ENCODE measurements around the gene MBNL1.

MBNL1 gene

DNA sequence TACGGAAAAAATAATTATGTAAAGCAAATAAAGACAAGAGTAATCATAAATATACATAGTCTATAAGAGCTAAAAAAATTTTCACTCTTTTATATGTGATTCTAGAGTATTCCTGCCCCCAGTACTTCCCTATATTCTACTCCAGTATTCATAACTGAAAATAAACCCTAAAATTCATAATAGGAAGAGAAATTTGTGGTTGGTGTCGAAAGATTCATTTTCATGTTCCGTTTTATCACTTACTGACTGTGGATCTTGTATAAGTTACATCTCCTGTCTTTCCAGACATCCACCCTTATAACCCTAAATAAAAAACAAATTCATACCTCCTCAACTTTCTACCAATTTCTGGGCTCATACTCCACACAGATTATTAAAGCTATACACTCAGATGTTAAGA is 16.0 kb upstream of the MBNL1 start:
- DNase-seq (ENCODE audit: low read depth): no peak

DNA sequence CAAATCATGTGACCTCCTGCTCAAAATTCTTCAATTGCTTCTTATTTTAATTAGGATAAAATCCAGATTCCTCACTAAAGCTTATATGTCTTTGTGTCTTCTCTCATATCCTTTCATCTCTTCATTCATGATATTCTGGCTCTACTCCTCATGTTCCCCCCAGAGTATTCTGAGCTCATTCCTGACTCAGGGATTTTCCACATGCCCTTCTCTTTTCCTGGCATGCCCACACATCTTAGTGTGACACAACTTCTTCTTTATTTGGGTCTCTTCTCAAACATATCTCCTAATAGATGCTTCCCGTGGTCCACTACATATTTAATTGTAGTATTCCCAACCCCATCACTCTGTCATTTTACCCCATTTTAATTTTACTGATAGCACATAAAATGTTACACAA is 15.2 kb upstream of the MBNL1 start:
- DNase-seq (ENCODE audit: low read depth): no peak

DNA sequence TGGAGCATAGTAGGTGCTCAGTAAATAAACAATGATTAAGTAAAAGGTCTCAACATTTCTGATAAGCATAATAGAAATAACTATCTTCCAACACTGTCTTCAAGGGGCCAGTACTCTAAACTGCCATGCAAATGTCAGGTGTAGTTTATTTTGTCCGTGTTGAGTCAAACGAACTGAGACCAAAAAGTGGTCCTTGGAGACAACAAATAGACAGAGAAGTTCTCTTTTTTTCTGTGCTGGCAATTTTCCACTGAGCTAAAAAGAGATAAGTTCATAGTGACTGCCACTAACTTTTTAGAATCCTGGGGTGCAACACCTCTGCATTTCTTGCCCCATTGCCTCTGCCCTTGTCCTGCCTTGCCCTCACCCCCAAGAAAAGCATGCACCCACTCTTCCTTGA is 14.7 kb upstream of the MBNL1 start:
- DNase-seq (ENCODE audit: low read depth): no peak

DNA sequence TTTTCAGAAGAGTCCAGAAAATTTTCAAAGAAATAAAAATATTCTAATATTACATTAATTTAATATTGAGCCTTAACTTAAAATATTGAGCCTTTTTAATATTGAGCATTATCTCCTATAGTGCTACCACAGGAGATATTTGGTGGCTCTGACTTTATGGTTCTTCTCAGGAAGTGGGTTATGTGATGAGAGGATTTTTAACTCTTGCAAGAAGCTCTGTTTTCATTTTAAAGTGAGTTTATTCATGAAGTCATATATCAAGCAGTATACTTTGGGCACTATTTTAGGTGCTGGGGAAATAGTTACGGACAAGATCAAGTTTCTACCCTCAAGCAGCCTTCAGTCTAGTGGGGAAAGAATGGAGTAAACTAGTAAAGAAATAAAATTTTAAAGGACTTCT is 13.4 kb upstream of the MBNL1 start:
- no peak for DNase-seq (ENCODE audit: low read depth)

DNA sequence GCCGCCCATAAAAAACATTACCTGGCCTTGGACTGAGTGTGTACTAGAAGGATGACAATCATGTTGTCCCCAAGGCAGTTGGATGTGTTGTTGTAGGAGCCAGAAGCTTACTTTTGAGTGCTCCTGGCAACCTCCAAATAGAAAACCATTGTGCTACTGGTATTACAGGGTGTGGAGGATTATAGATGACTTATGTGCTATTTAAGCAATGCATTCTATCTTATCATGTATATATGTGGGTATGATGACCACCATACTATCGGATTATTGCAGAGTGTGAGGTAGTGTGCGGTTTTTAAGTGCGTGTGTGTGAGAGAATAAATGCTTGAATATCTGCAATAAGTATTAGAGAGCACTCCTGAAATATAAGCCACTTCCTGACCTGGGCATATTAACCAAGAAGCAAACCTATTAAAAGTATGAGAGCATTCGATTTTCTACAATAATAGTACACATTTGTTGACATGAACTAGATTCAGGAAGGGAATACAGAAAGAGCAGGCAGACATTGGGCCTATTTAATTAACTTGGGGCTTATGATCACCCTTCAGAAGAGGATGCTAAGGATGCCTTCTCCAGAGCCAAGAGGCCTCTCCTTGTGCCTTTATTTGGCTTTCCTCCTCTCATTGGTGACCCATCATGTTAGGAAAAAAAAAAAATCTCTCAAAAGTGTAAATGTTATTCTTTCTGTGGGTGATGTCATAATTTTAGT is 11.7 kb upstream of the MBNL1 start:
- no peak for DNase-seq (ENCODE audit: low read depth)

DNA sequence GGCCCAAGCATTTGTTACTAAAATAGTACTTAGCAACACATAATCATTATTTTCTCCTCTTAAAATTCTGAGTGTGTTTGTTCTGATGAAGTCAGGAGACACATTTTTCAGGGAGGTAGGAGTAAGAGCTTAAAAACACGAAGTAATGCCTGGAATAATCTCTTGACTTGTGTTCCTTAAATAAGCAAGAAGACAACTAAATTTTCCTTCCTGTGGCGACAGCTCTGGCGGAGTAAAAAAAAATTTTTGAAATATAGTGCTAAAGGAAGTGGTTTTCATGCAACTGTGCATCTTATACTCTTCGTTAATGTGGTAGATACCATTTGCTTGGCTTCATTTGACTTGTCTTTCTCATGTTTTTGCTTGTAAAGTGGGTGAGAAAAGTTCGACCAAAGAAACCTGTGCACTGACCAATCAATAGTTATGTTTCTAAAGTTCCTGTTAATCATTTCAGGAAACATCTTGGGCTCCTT is 11.1 kb upstream of the MBNL1 start:
- DNase-seq (ENCODE audit: low read depth): no peak

DNA sequence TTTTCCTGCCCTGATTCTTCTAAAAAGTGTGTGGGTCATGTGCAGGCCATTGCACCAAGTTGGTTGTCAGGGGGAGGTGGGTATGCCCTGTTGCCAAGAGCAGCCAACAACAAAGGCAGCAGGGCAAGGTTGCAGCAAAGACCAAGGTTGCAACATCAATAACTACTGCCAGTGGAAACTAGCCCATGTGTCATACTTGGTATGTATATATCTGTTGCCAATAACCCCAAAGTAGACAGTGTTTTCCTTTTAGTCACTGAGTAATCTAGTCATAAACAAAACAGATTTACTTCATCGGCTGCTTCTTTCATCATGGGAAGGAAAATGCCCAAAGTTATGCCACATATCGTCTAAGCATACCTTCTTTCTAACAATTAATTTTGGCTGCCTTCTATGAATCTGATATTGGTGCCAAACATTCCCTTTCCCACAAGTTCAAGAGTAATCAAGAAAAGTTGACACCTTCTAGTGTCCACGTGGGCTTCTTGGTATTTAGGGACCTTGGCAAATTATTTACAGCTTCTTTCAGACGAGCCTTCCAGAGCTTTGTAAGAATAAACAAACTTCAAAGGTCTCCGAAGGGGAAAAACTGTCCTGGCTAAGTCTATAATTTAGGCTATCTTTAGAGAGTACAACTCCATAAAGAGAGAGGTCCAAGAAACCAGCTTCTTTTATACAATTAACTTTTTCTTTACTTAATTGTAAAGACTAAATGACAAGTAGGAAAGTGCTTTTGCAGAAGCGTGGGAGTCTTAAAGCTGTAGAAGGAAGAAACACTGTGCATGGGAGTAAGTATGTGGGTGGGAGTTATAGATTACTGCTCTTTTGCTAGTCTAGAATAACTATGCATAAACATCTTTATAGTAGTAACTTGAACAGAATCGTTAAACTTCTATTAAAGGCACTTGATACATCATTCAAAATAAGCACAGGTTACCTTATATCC is 10.0 kb upstream of the MBNL1 start:
- peak; percentile 98 for DNase-seq (ENCODE audit: low read depth)

DNA sequence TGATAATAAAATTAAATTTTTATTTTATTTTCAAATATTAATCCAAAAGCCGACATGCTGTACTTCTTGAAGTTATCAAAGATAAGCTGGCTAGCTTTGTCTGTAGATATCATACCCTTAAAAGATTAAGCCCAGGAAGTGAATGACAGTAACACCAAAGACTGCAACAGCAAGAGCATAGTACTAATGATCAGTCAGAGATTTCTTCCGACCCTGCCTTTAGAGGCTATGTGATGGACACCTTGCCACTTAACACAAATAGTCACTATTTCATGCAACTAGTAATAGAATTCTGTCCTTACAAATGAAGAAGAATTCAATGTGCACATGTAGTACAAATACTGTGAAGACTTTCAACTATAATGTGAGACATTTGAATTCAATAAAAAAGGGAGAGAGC is 9.3 kb upstream of the MBNL1 start:
- DNase-seq (ENCODE audit: low read depth): no peak

DNA sequence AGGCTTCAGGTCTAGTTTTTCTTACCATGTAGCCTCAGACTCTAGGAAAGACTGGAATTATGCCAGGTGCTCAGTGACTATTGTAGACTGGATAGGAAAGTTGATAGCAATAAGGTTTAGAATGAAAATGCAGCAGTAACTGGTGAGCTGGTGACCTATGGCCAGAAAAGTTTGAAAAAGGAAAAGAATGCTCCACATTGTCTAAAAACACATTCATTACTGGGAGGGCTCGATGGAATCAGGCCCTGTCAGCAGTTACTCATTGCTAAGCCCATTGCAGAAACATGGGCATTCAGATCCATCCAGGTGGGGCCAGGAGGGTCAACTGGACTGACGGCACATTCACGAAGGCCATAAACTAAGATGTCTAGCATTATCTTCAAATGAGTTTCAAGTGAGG is 8.7 kb upstream of the MBNL1 start:
- no peak for DNase-seq (ENCODE audit: low read depth)

DNA sequence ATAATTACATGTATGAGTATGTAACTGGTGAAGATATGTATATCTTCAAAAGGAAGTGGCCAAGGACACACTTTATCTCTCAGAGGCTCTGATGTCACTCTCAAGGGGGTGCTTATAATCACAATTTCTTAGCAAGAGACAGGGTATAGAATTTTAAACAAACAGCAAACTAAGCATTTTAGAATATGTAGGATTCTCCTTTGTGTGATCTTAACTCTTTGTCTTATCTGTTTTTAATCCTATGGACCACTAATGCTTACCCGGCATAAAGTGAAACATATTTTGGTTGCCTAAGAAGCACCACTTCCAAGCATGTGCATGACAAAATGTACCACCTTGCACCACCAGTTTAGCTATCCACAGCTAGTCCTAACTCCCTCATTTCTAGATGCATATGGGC is 8.2 kb upstream of the MBNL1 start:
- no peak for DNase-seq (ENCODE audit: low read depth)

DNA sequence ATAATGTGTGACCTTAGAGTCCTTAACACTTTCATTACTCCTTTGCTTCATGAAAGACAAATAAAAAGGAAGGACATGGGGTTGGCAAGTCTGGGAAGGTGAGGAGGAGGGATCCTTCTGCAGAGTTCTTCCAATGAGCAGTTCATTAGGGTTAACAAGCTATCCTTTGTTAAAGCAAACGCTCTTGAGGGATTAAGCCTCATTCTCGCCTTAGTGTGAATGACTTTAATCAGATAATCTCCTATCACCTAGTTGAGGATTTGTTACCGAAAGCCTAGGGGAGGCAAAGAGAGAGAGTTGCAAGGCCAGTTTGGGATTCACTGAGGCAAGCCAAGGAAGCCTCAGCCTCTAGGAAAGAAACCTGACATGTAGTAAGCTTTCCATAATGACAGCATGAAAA is 7.4 kb upstream of the MBNL1 start:
- DNase-seq (ENCODE audit: low read depth): no peak

DNA sequence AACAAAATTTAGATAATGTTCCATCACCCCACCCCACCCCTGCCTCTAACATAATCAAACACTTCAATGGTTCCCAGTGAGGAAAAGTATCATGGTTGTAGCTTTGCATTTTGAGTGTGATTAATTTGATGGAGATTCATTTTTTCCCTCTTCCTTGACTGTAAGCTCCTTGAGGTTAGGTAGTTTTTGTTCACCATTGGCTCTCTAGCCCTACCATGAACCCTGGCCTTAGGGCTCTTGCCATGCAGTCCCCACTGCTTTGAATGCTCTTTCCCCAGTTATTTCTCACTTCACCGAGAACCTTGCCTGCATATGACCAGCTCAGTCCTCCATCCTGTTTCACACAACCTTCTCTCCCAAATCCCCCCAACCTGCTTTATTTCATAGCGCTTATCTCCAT is 5.0 kb upstream of the MBNL1 start:
- DNase-seq (ENCODE audit: low read depth): no peak

DNA sequence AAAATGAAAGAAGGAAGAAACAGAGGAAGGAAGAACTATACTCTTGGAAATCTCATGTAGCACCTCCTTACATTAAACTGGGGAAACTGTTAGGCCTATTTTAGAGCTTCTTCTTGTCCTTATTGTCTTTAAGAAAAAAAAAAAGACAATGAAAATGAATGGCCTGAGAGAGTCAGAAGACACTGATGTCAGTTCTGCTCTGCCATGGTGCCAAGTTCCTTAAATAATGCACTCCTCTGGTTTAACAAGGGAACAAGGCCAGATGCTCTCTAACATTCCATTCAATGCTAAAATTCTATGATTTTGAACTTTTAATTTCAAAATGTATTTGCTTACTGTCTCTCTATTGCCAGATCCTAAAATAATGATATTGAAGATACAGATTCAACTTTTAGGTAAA is 4.4 kb upstream of the MBNL1 start:
- no peak for DNase-seq (ENCODE audit: low read depth)

DNA sequence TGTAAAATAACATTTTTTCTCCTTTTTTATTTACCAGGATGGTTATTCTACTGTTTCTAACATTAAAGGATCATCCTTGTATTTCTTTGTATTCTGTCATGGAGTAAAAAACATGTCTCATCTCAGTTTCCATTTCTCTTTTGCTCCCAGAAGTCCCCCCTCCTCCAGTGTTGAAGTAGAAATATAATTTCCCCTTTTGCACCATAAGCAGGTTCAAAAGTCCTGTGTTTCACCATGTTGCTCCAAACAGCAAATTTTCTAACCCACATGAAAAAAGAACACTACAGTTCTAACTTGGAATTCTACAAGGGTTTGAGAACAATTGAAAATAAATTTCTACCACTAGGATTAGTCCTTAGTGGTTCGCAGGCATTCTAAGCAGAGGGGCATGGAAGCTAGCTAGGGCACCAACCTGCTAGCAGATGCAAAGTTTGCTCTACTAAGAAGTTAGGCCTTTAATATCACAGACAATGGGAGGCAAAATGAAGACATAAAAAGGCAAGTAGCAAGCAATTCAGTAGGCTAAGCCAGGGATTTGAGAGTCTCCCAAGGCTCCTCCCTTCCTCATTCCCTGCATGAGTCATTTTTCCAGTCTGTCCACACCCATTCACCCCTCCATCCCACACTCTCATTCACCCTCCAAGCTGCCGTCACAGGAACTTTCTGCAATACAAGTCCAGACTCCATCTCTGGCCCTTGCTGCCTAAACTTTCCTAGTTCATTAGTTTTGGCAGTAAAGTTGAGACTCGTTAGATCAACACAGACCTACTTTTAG is 2.3 kb upstream of the MBNL1 start:
- DNase-seq (ENCODE audit: low read depth): peak; percentile 96

DNA sequence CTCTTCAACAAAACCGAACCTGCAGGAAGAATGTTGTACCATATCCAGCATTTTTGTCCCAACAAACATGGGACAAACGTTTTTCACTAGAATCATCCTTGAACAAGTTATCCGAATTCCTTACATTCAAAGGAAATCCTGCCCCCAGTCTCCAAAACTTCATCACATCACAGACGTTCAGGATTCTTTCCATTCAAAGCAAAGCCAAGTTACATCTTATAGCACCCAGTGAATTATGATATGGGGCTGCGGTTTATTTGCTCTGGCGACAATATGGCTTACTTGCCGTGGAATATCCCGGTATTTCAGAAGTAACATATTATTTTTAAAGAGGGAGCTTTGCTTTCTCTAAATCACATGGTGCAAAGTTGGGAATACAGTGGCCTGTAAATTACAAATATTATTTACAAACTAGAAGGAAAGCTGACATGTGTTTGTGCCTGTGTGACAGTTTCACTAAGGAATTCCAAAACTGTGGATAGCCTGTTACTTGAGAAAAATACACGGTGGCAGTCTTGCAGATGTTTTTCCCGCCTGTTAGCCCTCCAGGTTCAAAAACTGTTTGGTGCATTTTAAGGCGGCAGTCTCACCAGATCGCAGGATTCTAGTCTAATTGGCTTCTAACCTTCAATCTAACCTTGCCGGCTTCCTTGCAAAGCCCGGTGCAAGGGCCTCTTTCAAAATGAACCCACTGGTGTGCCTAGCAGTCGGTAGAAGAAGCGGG is 736 bp upstream of the MBNL1 start:
- DNase-seq (ENCODE audit: low read depth): peak; percentile 40

DNA sequence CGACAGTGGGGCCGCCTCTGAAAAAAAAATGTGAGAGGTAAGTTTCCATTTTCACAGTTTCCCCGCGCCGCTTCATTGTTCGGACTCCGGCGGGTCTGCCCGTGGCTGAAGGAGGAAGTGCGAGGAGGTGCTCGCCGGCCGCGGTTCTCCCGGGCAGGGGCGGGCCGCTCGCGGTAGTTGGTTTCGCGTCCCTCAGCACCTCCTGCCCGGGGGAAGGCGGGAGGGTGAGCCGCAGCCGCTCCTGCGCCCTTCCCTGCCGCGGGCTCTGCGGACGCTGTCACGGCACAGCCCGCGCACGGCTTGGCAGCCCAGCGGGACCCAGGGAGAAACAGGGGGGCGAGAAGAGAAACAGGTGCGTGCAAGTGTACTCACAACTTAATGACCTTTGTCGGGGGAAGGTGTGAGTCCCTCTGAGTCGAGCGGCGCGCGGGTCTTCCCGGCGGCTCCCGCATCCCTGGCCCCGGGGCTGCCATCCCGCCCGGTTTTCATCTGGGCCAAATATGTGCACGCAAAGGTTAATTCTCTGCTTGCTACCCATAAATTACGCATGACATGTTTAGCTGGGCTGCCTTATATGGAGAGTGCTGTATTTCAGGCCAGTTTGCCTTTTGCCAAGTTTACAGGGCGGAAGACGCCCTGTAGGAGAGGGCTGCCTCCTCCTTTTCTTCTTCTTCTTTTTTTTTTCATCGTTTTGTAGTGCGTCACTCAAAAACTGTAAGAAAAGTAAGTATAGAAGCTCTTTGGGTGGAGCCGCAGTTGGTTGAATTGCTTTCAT is 514 bp downstream of the MBNL1 start:
- DNase-seq (ENCODE audit: low read depth): peak; percentile 81

DNA sequence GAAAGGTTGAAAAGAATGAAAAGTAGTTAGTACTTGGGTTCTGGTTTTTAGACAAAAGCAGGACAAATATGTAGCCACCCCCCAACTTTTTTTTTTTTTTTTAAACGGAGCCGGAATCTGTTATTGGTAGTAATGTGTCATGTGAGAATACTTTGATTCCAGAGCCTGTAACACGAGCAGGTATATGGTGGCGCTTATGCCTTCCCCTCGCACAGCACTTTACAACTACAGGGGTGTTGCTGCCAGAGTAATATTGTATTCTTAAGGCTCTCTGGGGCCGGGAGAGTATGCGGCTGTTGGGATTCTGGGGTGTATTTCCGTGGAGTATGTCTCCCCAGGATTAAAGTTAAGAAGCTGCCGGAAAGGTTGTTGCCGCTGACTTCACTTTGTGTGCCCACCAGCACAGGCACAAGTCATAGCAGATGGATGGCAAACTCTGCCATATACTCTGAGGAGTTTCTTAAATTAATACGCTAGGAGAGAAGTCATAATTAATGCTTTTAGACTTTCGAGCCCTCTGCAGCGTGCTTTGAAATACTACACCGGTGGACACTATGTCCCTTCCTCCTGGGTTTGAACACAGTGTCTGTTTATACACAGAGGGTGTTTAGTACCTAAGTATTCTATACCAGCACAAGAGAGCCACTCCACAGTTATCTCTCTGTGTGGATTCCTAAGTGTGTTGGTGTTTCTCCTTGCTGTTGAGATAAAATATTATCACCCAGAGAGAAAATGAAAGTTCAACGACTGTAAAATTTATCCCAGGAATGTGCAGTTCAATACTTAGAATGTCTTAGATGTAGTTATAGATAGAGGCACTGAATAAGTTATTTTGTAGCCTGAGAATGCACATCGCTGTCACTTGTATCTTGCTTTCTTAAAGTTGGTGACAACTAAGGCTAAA is 1.4 kb downstream of the MBNL1 start:
- DNase-seq (ENCODE audit: low read depth): peak; percentile 78

DNA sequence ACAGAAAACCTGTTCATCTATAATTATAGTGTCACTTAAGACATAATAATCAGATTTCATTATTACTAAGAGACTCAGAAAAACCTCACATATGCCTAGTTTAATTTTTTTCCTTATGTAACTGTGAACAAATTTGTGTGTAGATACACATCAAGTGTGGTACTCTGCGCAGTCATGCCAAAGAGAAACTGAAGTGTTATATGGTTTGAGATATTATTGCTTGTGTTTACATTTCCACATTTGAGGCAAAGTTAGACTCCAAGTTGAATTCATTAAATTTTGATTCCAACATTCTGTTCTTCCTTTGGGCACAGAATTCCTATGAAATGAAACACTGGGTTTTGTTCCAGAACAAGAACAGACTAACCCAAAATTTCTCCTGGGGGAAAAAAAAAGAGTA is 2.2 kb downstream of the MBNL1 start:
- DNase-seq (ENCODE audit: low read depth): no peak

DNA sequence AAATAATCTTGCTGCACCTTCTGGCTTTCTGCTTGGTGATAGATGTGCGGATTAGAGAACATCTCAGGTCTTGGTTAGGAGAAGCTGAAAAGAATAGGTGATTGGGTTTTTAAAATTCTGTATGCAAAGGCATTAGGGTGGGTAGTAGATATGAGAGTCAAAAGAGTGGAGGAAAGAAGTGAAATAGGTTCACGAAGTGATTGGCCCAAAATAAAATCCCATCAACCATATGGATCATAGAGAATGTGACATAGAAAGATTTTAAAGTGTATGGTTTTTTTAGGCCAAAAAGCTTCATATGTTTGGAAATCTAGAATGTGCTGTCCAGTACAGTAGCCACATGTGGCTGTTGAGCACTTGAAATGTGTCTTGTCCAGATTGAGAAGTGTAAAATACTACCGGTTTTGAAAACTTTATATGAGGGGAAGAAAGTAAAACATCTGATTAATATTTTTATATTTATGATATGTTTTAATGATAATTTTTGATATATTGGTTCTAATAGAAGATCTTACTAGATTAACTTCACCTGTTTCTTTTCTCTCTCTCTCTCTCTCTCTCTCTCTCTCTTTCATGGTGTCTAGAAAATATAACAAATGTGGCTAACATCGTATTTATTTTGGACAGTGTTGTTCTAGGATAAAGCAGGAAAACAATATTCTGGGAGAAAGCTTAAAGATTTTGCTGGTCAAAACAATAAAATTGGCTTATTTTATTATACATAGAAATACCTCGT is 2.9 kb downstream of the MBNL1 start:
- no peak for DNase-seq (ENCODE audit: low read depth)
